IMR-90 (cell line): ENCODE data around the gene SLC7A9.

Experiments used
- BHLHE40 ChIP-seq: fragments of 150-350 bp; IDR thresholded peaks from 2 replicates; pipeline ENCODE4 v1.6.1; 2016; ENCODE audit warnings: mild to moderate bottlenecking, low read depth, low read length
- CTCF ChIP-seq: conservative IDR thresholded peaks from 2 replicates; pipeline ENCODE4 v1.5.1; 2012; ENCODE audit warnings: mild to moderate bottlenecking, low read depth, low read length, improper control_type of control experiment
- ELK1 ChIP-seq: fragments of 150-350 bp; IDR thresholded peaks from 2 replicates; pipeline ENCODE4 v1.6.1; 2016; ENCODE audit warnings: low read depth, mild to moderate bottlenecking, low read length, moderate library complexity, borderline replicate concordance
- FOS ChIP-seq: fragments of 150-350 bp; IDR thresholded peaks from 2 replicates; pipeline ENCODE4 v1.6.1; 2016; ENCODE audit warnings: low read depth, low read length
- MAFK ChIP-seq: IDR thresholded peaks from 2 replicates; pipeline ENCODE4 v1.6.1; 2012; ENCODE audit warnings: low read depth, low read length, improper control_type of control experiment
- MAZ ChIP-seq: IDR thresholded peaks from 2 replicates; pipeline ENCODE4 v1.6.1; 2012; ENCODE audit warnings: low read depth, mild to moderate bottlenecking, low read length, improper control_type of control experiment, moderate library complexity, borderline replicate concordance
- POLR2A ChIP-seq: IDR thresholded peaks from 2 replicates; pipeline ENCODE4 v1.6.1; 2012; ENCODE audit warnings: mild to moderate bottlenecking, low read depth, low read length
- RAD21 ChIP-seq: IDR thresholded peaks from 2 replicates; pipeline ENCODE4 v1.6.1; 2012; ENCODE audit warnings: low read length, improper control_type of control experiment
- RCOR1 ChIP-seq: IDR thresholded peaks from 2 replicates; pipeline ENCODE4 v1.6.1; 2012; ENCODE audit warnings: mild to moderate bottlenecking, low read length, improper control_type of control experiment; ENCODE audit not compliant: insufficient replicate concordance
- RFX5 ChIP-seq: IDR thresholded peaks from 2 replicates; pipeline ENCODE4 v1.8.0; 2012; ENCODE audit warnings: low read depth, mild to moderate bottlenecking, low read length, moderate library complexity
- USF2 ChIP-seq: fragments of 150-350 bp; IDR thresholded peaks from 2 replicates; pipeline ENCODE4 v1.6.1; 2017; ENCODE audit warnings: mild to moderate bottlenecking, antibody characterized with exemption, low read length, low read depth

GRCh38 chr19:32916969-32917615 lies 47.5 kb upstream of the SLC7A9 start:
- TF ChIP-seq BHLHE40 (no peak), CTCF (no peak), POLR2A (no peak), RCOR1 (no peak), FOS (no peak), USF2 (peak; percentile 35; the same call in 1 of the 2 replicates), MAFK (no peak), ELK1 (no peak), RAD21 (no peak), MAZ (no peak), RFX5 (no peak)
